K562 (cell line): ENCODE measurements around the gene GPR135. TPM values are rescaled to one million over a fixed set of nuclear protein-coding genes. Genes with fewer than 3 reads are reported as not detected.

Experiments used
- BCOR ChIP-seq: fragments of 450-650 bp; IDR thresholded peaks from 2 replicates; pipeline ENCODE4 v1.6.1; 2016
- CAMTA2 ChIP-seq: fragments of 250-450 bp; sonication (Bioruptor Pico); conservative IDR thresholded peaks from 2 replicates; pipeline ENCODE4 v1.5.1; 2022
- ESRRB ChIP-seq: fragments of 250-450 bp; sonication (Bioruptor Pico); IDR thresholded peaks from 2 replicates; pipeline ENCODE4 v1.5.0; 2020; ENCODE audit warnings: mild to moderate bottlenecking, moderate library complexity, borderline replicate concordance
- FOXK1 ChIP-seq: sonication (generic); formaldehyde crosslinking; IDR thresholded peaks from 2 replicates; pipeline ENCODE4 v1.8.0; 2022; ENCODE audit warnings: missing genetic modification reagents, mild to moderate bottlenecking, borderline replicate concordance
- HDAC1 ChIP-seq, 2 experiments: fragments of 450-650 bp; IDR thresholded peaks; 2 replicates each; pipeline ENCODE4 v1.6.1; 2016 to 2017; ENCODE audit warnings: inconsistent platforms in 1 of 2, mild to moderate bottlenecking in 1 of 2, moderate library complexity in 1 of 2
- KLF1 ChIP-seq: fragments of 450-650 bp; IDR thresholded peaks from 2 replicates; pipeline ENCODE4 v1.6.1; 2016; ENCODE audit warnings: missing genetic modification characterization, missing compliant biosample characterization
- LARP7 ChIP-seq: fragments of 450-650 bp; IDR thresholded peaks from 2 replicates; pipeline ENCODE4 v1.6.1; 2016
- LEF1 ChIP-seq: fragments of 450-650 bp; IDR thresholded peaks from 2 replicates; pipeline ENCODE4 v1.6.1; 2016; ENCODE audit warnings: mild to moderate bottlenecking
- NBN ChIP-seq: fragments of 450-650 bp; IDR thresholded peaks from 2 replicates; pipeline ENCODE4 v1.6.1; 2016; ENCODE audit warnings: low read depth, mild to moderate bottlenecking
- NFYB ChIP-seq: IDR thresholded peaks from 2 replicates; pipeline ENCODE4 v1.6.1; 2011; ENCODE audit warnings: mild to moderate bottlenecking, moderate library complexity; ENCODE audit not compliant: insufficient read length; ENCODE audit errors: extremely low read depth
- NUFIP1 ChIP-seq: fragments of 450-650 bp; IDR thresholded peaks from 2 replicates; pipeline ENCODE4 v1.6.1; 2018; ENCODE audit not compliant: partially characterized antibody
- POU5F1 ChIP-seq: fragments of 150-350 bp; IDR thresholded peaks from 2 replicates; pipeline ENCODE4 v1.6.1; 2014; ENCODE audit warnings: borderline replicate concordance, low read length, low read depth, mild to moderate bottlenecking; ENCODE audit not compliant: partially characterized antibody
- PTRF ChIP-seq: fragments of 450-650 bp; IDR thresholded peaks from 2 replicates; pipeline ENCODE4 v1.6.1; 2016; ENCODE audit warnings: mild to moderate bottlenecking, missing genetic modification characterization, missing compliant biosample characterization
- RBM34 ChIP-seq: fragments of 200-400 bp; formaldehyde crosslinking; IDR thresholded peaks from 2 replicates; pipeline ENCODE4 v1.6.1; 2018; ENCODE audit warnings: low read length, borderline replicate concordance; ENCODE audit not compliant: insufficient read depth
- RFX1 ChIP-seq: fragments of 450-650 bp; IDR thresholded peaks from 2 replicates; pipeline ENCODE4 v1.6.1; 2016; ENCODE audit warnings: mild to moderate bottlenecking, moderate library complexity
- STAT5A ChIP-seq: IDR thresholded peaks from 2 replicates; pipeline ENCODE4 v1.6.1; 2012; ENCODE audit warnings: low read length, inconsistent platforms, borderline replicate concordance
- TAF9B ChIP-seq: fragments of 450-650 bp; IDR thresholded peaks from 2 replicates; pipeline ENCODE4 v1.6.1; 2018; ENCODE audit warnings: mild to moderate bottlenecking; ENCODE audit not compliant: partially characterized antibody
- TARDBP ChIP-seq: fragments of 450-650 bp; IDR thresholded peaks from 2 replicates; pipeline ENCODE4 v1.6.1; 2016
- ZNF124 ChIP-seq: sonication (generic); formaldehyde crosslinking; IDR thresholded peaks from 2 replicates; pipeline ENCODE4 v1.8.1; 2022; ENCODE audit warnings: missing genetic modification reagents
- ZNF785 ChIP-seq: fragments of 250-450 bp; sonication (Bioruptor Pico); IDR thresholded peaks from 2 replicates; pipeline ENCODE4 v1.4.0; 2020; ENCODE audit warnings: mild to moderate bottlenecking
- polyA plus RNA-seq, 8 experiments: library from polyadenylated mRNA; depleted of rRNA in 4 of 8; stranded (reverse) in 5 of 8; unstranded in 3 of 8; fragments of >200 nt; fragmentation: Nextera tagmentation in 2 of 8; fragmentation: Illumina TruSeq in 1 of 8; extraction: Ambion mirVana in 2 of 8; extraction: Trizol in 1 of 8; gene quantifications; 2 replicates each; pipeline versions ENCODE4 v1.2.1 to v1.2.3, GENCODE V29; 2011 to 2014; ENCODE audit warnings: inconsistent platforms in 1 of 8, missing spikeins in 1 of 8
- total RNA-seq, 7 experiments: library from RNA; depleted of rRNA in 6 of 7; stranded (reverse); fragments of >200 nt in 6 of 7; fragmentation: Illumina TruSeq in 2 of 7; extraction: Trizol in 2 of 7; gene quantifications; 2 replicates each; pipeline versions ENCODE4 v1.2.1 to v1.2.3, GENCODE V29; 2011 to 2021; ENCODE audit warnings: low replicate concordance in 1 of 7
- TF ChIP-seq, protein P1 (sequence below): fragments of 250-450 bp; sonication (Bioruptor Pico); IDR thresholded peaks from 2 replicates; pipeline ENCODE4 v1.8.0; 2022; ENCODE audit warnings: inconsistent platforms, mild to moderate bottlenecking, moderate library complexity, borderline replicate concordance
- TF ChIP-seq, protein P2 (sequence below), 2 experiments: fragments of 450-650 bp in 1 of 2; sonication (generic) in 1 of 2; formaldehyde crosslinking; conservative IDR thresholded peaks; 2 replicates each; pipeline versions ENCODE4 v1.4.0 to v1.8.1; 2020 to 2022; ENCODE audit warnings: mild to moderate bottlenecking in 1 of 2, missing genetic modification reagents in 1 of 2
- TF ChIP-seq, protein P3 (sequence below): fragments of 450-650 bp; formaldehyde crosslinking; IDR thresholded peaks from 2 replicates; pipeline ENCODE4 v1.4.0; 2020; ENCODE audit warnings: mild to moderate bottlenecking, moderate library complexity
- TF ChIP-seq, protein P4 (sequence below): fragments of 250-450 bp; sonication (Bioruptor Pico); IDR thresholded peaks from 2 replicates; pipeline ENCODE4 v1.5.0; 2022; ENCODE audit warnings: mild to moderate bottlenecking
- TF ChIP-seq, protein P5 (sequence below): fragments of 250-450 bp; sonication (Bioruptor Pico); IDR thresholded peaks from 2 replicates; pipeline ENCODE4 v1.6.1; 2021; ENCODE audit warnings: mild to moderate bottlenecking

Gene GPR135
- total and polyA plus RNA-seq, 9 of the 15 experiments (the other 6 are each of a cell fraction or from before 2014, with no cell fraction given), result 0.06 to 1.6 (median 1.0) TPM

DNA sequence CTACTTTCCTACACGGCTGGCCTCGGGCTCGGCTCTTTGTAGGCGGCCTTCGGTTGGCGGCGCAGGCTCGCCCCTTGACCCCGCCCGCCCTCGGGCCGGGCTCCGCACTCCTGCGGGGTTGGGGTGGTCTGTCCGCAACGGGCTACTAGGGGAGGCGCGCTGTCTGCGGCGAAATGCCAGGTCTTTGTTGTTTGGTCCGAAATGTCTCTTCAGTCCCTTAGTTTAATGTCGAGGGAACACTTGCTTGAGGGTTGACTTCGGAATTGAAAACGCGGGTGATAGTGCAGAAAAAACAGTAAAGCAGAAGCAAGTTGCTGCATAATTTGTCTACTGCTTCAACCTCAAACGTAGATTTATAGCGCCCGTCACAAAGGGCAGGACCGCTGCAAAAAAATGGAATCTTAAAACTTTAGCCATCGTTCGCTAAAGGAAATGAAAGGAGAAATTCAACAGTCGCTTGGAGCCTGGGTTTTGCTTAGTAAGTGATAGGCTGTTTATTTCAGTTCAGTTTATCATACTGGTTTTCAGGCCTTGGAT lies 19.5 kb upstream of the GPR135 start (continued):
- TF ChIP-seq, protein P1, sequence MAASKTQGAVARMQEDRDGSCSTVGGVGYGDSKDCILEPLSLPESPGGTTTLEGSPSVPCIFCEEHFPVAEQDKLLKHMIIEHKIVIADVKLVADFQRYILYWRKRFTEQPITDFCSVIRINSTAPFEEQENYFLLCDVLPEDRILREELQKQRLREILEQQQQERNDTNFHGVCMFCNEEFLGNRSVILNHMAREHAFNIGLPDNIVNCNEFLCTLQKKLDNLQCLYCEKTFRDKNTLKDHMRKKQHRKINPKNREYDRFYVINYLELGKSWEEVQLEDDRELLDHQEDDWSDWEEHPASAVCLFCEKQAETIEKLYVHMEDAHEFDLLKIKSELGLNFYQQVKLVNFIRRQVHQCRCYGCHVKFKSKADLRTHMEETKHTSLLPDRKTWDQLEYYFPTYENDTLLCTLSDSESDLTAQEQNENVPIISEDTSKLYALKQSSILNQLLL, result no peak
- TF ChIP-seq ZNF124 (CRISPR knock-in tag) (no peak), STAT5A (no peak), NFYB (no peak), NUFIP1 (no peak), TAF9B (peak; percentile 3), KLF1 (tag) (no peak), RBM34 (no peak), RFX1 (no peak), NBN (no peak), BCOR (no peak), HDAC1 (IDR thresholded peaks at IDR 0.05) (no peak), LARP7 (no peak), ESRRB (CRISPR knock-in tag) (no peak), CAMTA2 (CRISPR knock-in tag) (no peak), LEF1 (no peak), POU5F1 (no peak), TARDBP (no peak), PTRF (tag) (no peak), ZNF785 (CRISPR knock-in tag) (no peak), FOXK1 (CRISPR knock-in tag) (no peak)
- TF ChIP-seq, protein P2, sequence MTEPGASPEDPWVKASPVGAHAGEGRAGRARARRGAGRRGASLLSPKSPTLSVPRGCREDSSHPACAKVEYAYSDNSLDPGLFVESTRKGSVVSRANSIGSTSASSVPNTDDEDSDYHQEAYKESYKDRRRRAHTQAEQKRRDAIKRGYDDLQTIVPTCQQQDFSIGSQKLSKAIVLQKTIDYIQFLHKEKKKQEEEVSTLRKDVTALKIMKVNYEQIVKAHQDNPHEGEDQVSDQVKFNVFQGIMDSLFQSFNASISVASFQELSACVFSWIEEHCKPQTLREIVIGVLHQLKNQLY (CRISPR knock-in tag; conservative IDR thresholded peaks at IDR 0.05), result no peak
- TF ChIP-seq, protein P3, sequence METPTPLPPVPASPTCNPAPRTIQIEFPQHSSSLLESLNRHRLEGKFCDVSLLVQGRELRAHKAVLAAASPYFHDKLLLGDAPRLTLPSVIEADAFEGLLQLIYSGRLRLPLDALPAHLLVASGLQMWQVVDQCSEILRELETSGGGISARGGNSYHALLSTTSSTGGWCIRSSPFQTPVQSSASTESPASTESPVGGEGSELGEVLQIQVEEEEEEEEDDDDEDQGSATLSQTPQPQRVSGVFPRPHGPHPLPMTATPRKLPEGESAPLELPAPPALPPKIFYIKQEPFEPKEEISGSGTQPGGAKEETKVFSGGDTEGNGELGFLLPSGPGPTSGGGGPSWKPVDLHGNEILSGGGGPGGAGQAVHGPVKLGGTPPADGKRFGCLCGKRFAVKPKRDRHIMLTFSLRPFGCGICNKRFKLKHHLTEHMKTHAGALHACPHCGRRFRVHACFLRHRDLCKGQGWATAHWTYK (CRISPR knock-in tag), result no peak
- TF ChIP-seq, protein P4, sequence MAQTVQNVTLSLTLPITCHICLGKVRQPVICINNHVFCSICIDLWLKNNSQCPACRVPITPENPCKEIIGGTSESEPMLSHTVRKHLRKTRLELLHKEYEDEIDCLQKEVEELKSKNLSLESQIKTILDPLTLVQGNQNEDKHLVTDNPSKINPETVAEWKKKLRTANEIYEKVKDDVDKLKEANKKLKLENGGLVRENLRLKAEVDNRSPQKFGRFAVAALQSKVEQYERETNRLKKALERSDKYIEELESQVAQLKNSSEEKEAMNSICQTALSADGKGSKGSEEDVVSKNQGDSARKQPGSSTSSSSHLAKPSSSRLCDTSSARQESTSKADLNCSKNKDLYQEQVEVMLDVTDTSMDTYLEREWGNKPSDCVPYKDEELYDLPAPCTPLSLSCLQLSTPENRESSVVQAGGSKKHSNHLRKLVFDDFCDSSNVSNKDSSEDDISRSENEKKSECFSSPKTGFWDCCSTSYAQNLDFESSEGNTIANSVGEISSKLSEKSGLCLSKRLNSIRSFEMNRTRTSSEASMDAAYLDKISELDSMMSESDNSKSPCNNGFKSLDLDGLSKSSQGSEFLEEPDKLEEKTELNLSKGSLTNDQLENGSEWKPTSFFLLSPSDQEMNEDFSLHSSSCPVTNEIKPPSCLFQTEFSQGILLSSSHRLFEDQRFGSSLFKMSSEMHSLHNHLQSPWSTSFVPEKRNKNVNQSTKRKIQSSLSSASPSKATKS (CRISPR knock-in tag), result no peak
- TF ChIP-seq, protein P5, sequence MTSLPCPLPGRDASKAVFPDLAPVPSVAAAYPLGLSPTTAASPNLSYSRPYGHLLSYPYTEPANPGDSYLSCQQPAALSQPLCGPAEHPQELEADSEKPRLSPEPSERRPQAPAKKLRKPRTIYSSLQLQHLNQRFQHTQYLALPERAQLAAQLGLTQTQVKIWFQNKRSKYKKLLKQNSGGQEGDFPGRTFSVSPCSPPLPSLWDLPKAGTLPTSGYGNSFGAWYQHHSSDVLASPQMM (CRISPR knock-in tag), result no peak
